Esophagus (tissue), 2 donors: ENCODE measurements around the gene ZBED2. TPM values are rescaled to one million over a fixed set of nuclear protein-coding genes. Genes with fewer than 3 reads are reported as not detected.

Experiments
- H3K27ac ChIP-seq, 2 donors: one replicate each; pipeline ENCODE4 v1.5.1; 2013; ENCODE audit warnings: low read depth in 2 of 2, mild to moderate bottlenecking in 2 of 2, inconsistent platforms in 1 of 2, low read length in 1 of 2, moderate library complexity in 1 of 2
- H3K27me3 ChIP-seq, 2 donors: one replicate each; pipeline ENCODE4 v1.6.1; 2013; ENCODE audit warnings: low read length in 2 of 2, control low read depth in 1 of 2, mild to moderate bottlenecking in 1 of 2; ENCODE audit not compliant: insufficient read depth in 2 of 2, control insufficient read depth in 1 of 2
- H3K36me3 ChIP-seq, 2 donors: one replicate each; pipeline ENCODE4 v1.6.1; 2013; ENCODE audit warnings: low read length in 1 of 2; ENCODE audit not compliant: control insufficient read depth in 2 of 2, insufficient read depth in 2 of 2
- H3K4me1 ChIP-seq, 2 donors: one replicate each; pipeline ENCODE4 v1.6.1; 2013; ENCODE audit warnings: low read length in 1 of 2; ENCODE audit not compliant: control insufficient read depth in 2 of 2, insufficient read depth in 2 of 2
- H3K4me3 ChIP-seq, 2 donors: one replicate each; pipeline ENCODE4 v1.5.1; 2013; ENCODE audit warnings: low read length in 2 of 2, mild to moderate bottlenecking in 2 of 2, low read depth in 1 of 2, moderate library complexity in 1 of 2
- H3K9me3 ChIP-seq, 2 donors: one replicate each; pipeline ENCODE4 v1.6.1; 2013; ENCODE audit warnings: mild to moderate bottlenecking in 2 of 2, low read depth in 1 of 2, low read length in 1 of 2, moderate library complexity in 1 of 2; ENCODE audit not compliant: control insufficient read depth in 2 of 2, insufficient read depth in 1 of 2
- WGBS, 2 donors: extraction: QIAGEN DNeasy Blood & Tissue Kit; methylation state at CpG; one replicate each; pipeline ENCODE4 v1.1.7; 2013; 5-methylcytosine and 5-hydroxymethylcytosine counted together
- polyA plus RNA-seq, 2 donors: library from polyadenylated mRNA; stranded (reverse); fragments of 200-250 nt; gene quantifications; one replicate each; pipeline ENCODE4 v1.2.3, GENCODE V29; 2013
- donor health status: healthy with polysubstance abuse.
- donor health status: Bipolar disorder and iron deficiency.

The ZBED2 gene
- polyA plus RNA-seq, 2 donors: 7.6 to 11.2 TPM

- Histone ChIP-seq H3K9me3 (peaks cover 0 to 4% of the 10 kb centered on the region in 2 donors), H3K27me3 (no peaks in the 10 kb centered on the region), H3K27ac (no peak overlapping the region), H3K36me3 (no peaks in the 10 kb centered on the region), H3K4me1 (no peaks in the 10 kb centered on the region), H3K4me3 (no peak overlapping the region)
- 39 to 42% methylated on average over 1 of the region's 1 CpG for WGBS, 2 donors
These were observed 13.0 kb downstream of the ZBED2 start for GRCh38 chr3:111582120-111582474.

GRCh38 chr3:111581403-111582119, 13.6 kb downstream of the ZBED2 start:
- H3K4me3 ChIP-seq: no peak overlapping the region
- H3K4me1 ChIP-seq: no peaks in the 10 kb centered on the region
- H3K36me3 ChIP-seq: no peaks in the 10 kb centered on the region
- H3K9me3 ChIP-seq: peaks cover 0 to 2% of the 10 kb centered on the region in 2 donors
- 85 to 94% methylated on average over 2 of the region's 2 CpGs for WGBS, 2 donors
- no peak overlapping the region for H3K27ac ChIP-seq
- H3K27me3 ChIP-seq: no peaks in the 10 kb centered on the region

- H3K9me3 ChIP-seq: no peaks in the 10 kb centered on the region
- H3K4me1 ChIP-seq: no peaks in the 10 kb centered on the region
- no peak overlapping the region for H3K4me3 ChIP-seq
- no peak overlapping the region for H3K27ac ChIP-seq
- no peaks in the 10 kb centered on the region for H3K27me3 ChIP-seq
- 93 to 95% methylated on average over 5 of the region's 5 CpGs for WGBS, 2 donors
- H3K36me3 ChIP-seq: no peaks in the 10 kb centered on the region
These were observed 15.7 kb downstream of the ZBED2 start for GRCh38 chr3:111579495-111579894.

GRCh38 chr3:111578867-111579266, 16.3 kb downstream of the ZBED2 start:
- 90 to 96% methylated on average over 4 of the region's 4 CpGs for WGBS, 2 donors

GRCh38 chr3:111577798-111578685, 17.1 kb downstream of the ZBED2 start:
- Histone ChIP-seq H3K9me3 (no peaks in the 10 kb centered on the region), H3K36me3 (no peaks in the 10 kb centered on the region), H3K4me1 (no peaks in the 10 kb centered on the region), H3K27me3 (no peaks in the 10 kb centered on the region), H3K27ac (no peak overlapping the region), H3K4me3 (no peak overlapping the region)
- 68 to 80% methylated on average over 4 of the region's 4 CpGs for WGBS, 2 donors

More at GRCh38 chr3:111578867-111579266, 16.3 kb downstream of the ZBED2 start:
- H3K27ac ChIP-seq: no peak overlapping the region
- no peaks in the 10 kb centered on the region for H3K27me3 ChIP-seq
- H3K36me3 ChIP-seq: no peaks in the 10 kb centered on the region
- H3K9me3 ChIP-seq: no peaks in the 10 kb centered on the region
- H3K4me1 ChIP-seq: no peaks in the 10 kb centered on the region
- no peak overlapping the region for H3K4me3 ChIP-seq

- H3K4me3 ChIP-seq: no peak overlapping the region
- H3K4me1 ChIP-seq: no peaks in the 10 kb centered on the region
- H3K27me3 ChIP-seq: no peaks in the 10 kb centered on the region
- no peak overlapping the region for H3K27ac ChIP-seq
- no peaks in the 10 kb centered on the region for H3K36me3 ChIP-seq
- no peaks in the 10 kb centered on the region for H3K9me3 ChIP-seq
- 35 to 38% methylated on average over 1 of the region's 1 CpG for WGBS, 2 donors
These were observed 18.0 kb downstream of the ZBED2 start for GRCh38 chr3:111577113-111577512.

- no peaks in the 10 kb centered on the region for H3K4me1 ChIP-seq
- no peaks in the 10 kb centered on the region for H3K36me3 ChIP-seq
- no peaks in the 10 kb centered on the region for H3K9me3 ChIP-seq
- no peaks in the 10 kb centered on the region for H3K27me3 ChIP-seq
- H3K4me3 ChIP-seq: no peak overlapping the region
- WGBS, 2 donors: 87 to 92% methylated on average over 6 of the region's 6 CpGs
- H3K27ac ChIP-seq: no peak overlapping the region
These were observed 23.2 kb downstream of the ZBED2 start for GRCh38 chr3:111571907-111572460.

GRCh38 chr3:111571282-111571681, 23.9 kb downstream of the ZBED2 start:
- no peak overlapping the region for H3K4me3 ChIP-seq
- H3K4me1 ChIP-seq: no peaks in the 10 kb centered on the region
- WGBS, 2 donors: 49 to 56% methylated on average over 1 of the region's 1 CpG
- no peaks in the 10 kb centered on the region for H3K27me3 ChIP-seq
- no peaks in the 10 kb centered on the region for H3K36me3 ChIP-seq
- no peaks in the 10 kb centered on the region for H3K9me3 ChIP-seq
- H3K27ac ChIP-seq: no peak overlapping the region

- no peak overlapping the region for H3K27ac ChIP-seq
- no peaks in the 10 kb centered on the region for H3K27me3 ChIP-seq
- H3K9me3 ChIP-seq: no peaks in the 10 kb centered on the region
- 91 to 92% methylated on average over 12 of the region's 12 CpGs for WGBS, 2 donors
- H3K4me1 ChIP-seq: no peaks in the 10 kb centered on the region
- H3K36me3 ChIP-seq: no peaks in the 10 kb centered on the region
- no peak overlapping the region for H3K4me3 ChIP-seq
These were observed 24.6 kb downstream of the ZBED2 start for GRCh38 chr3:111570404-111571030.
